ENCODE measurements around the gene MRPL41. TPM values are rescaled to one million over a fixed set of nuclear protein-coding genes. Genes with fewer than 3 reads are reported as not detected.
"Not testable (repeated sequence)": the region's sequence is repeated elsewhere in the genome, so short reads cannot be mapped to it uniquely, and the experiment has no call there.

MRPL41 gene
- 10 to 100 TPM; 39.3 to 41.0 TPM for total RNA-seq

DNA sequence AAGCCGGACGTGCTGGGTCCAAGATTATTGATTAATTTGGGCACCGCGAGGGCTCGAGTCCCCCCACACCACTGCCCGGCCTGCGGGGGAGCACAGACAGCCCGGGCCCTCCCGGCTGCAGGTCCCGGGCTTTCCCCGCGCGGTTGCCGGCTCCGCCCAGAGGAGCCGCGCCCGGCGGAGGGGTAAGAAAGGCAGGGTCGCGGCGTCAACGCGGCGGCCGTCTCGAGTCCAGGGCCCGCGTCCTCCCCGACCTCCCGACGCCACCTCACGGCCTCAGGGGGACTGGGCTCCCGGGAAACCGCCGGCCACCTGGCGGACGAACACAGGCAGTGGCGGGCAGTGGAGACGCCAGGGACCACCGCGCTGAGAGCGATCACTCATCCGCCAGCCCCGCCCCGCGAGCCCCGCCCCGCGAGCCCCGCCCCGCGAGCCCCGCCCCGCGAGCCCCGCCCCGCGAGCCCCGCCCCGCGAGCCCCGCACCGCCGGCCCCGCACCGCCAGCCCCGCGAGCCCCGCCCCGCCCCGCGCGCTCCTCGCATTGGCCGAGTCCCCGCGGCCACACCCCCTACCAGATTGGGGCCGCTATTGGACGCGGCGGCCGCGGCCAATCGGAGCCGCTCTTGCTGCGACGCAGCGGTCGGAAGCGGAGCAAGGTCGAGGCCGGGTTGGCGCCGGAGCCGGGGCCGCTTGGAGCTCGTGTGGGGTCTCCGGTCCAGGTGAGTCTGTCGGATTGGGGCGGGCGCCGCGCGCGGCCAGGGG, at the start of gene MRPL41:
Gene MRPL41 (plus strand): TSS at position 616 of the 758 bp plus-strand sequence. CDS start 203 bp downstream, outside the sequence.
- intact Hi-C loops (cut with micrococcal nuclease): loop anchor here (1.0 to 2.0 kb wide), 2 partner anchors 27 to 54 kb away; partner anchors contain the start of genes ARRDC1 and DPH7
- Mint-ChIP-seq H3K27ac (peak within 1 kb of the TSS; percentile 51), H3K9me3 (no peaks in the 10 kb centered on the region), H3K36me3 (ENCODE audit: low read depth) (peaks cover 6% of the 10 kb centered on the region), H3K27me3 (ENCODE audit: low read depth) (no peaks in the 10 kb centered on the region), H3K4me1 (ENCODE audit: low read depth) (peaks cover 20% of the 10 kb centered on the region), H3K4me3 (peak within 1 kb of the TSS; percentile 79)
- DNase-seq: peak; percentile 86
- CTCF ChIA-PET: interaction anchor here (0.7 to 1.2 kb wide), 5 partner anchors 11 to 37 kb away, joined by 3 read pairs; no protein-coding TSS in a partner anchor

- Mint-ChIP-seq H3K4me3 (no peak overlapping the region), H3K9me3 (peaks cover 7% of the 10 kb centered on the region), H3K36me3 (ENCODE audit: low read depth) (peaks cover 7% of the 10 kb centered on the region), H3K27ac (peak overlapping the region; percentile 59), H3K4me1 (ENCODE audit: low read depth) (peaks cover 5% of the 10 kb centered on the region), H3K27me3 (ENCODE audit: low read depth) (no peaks in the 10 kb centered on the region)
- no peak for DNase-seq
- CTCF ChIA-PET: no interaction called here
- intact Hi-C loops (cut with micrococcal nuclease): no loop called here
These were observed 49.4 kb upstream of the MRPL41 start for GRCh38 chr9:137502008-137502911.

- Mint-ChIP-seq H3K27me3 (ENCODE audit: low read depth) (no peaks in the 10 kb centered on the region), H3K36me3 (ENCODE audit: low read depth) (peaks cover 7% of the 10 kb centered on the region), H3K4me1 (ENCODE audit: low read depth) (peaks cover 5% of the 10 kb centered on the region), H3K27ac (no peak overlapping the region), H3K4me3 (no peak overlapping the region), H3K9me3 (peaks cover 7% of the 10 kb centered on the region)
- intact Hi-C loops (cut with micrococcal nuclease): no loop called here
- DNase-seq: no peak
- CTCF ChIA-PET: interaction anchor here (0.6 kb wide), 1 partner anchor 1903 kb away, joined by 4 read pairs; no protein-coding TSS in a partner anchor
These were observed 47.3 kb upstream of the MRPL41 start for GRCh38 chr9:137504432-137504777.

DNA sequence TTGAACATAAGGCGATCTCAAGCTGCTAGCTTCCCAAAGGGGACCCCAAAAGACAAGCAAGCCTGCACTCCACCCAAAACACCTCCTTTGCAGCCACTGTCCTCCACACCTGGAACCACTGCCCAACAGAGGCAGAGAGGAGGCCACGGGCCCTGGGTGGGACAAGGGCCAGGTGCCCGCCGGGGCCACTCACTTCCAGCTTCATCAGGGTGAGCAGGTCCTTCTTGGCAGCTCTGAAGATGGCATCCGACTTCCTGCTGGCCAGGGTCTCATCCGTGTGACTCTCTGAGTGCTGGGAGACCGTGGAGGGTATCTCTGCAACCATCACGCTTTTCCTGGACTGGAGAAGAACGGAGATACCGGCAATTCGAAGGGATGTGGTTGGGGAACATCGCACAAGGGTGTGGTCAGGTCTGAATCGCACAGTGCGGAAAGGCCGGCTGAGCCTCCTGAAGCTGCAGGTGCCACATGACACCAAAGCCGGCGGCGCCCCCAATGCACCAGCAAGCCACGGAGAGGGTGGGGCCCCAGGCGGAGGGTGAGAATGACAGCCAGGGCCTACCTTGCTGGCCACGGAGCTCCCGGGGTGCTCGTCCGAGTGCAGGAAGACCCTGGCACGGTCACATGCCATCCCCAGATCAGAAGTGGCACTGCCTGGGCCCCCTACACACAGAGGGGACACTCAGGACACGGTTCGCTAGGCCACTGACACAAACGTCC, 46.1 kb upstream of the MRPL41 start:
- CTCF ChIA-PET: interaction anchor here (0.7 kb wide), 1 partner anchor 119 kb away, joined by 3 read pairs; no protein-coding TSS in a partner anchor
- no peak overlapping the region for H3K4me3 Mint-ChIP-seq
- H3K4me1 Mint-ChIP-seq (ENCODE audit: low read depth): peaks cover 5% of the 10 kb centered on the region
- no peak overlapping the region for H3K27ac Mint-ChIP-seq
- peaks cover 7% of the 10 kb centered on the region for H3K36me3 Mint-ChIP-seq (ENCODE audit: low read depth)
- intact Hi-C loops (cut with micrococcal nuclease): no loop called here
- DNase-seq: no peak
- no peaks in the 10 kb centered on the region for H3K27me3 Mint-ChIP-seq (ENCODE audit: low read depth)
- peaks cover 7% of the 10 kb centered on the region for H3K9me3 Mint-ChIP-seq

GRCh38 chr9:137506274-137506673, 45.4 kb upstream of the MRPL41 start:
- CTCF ChIA-PET: no interaction called here
- Mint-ChIP-seq H3K36me3 (ENCODE audit: low read depth) (peaks cover 7% of the 10 kb centered on the region), H3K4me3 (no peak overlapping the region), H3K9me3 (peaks cover 7% of the 10 kb centered on the region), H3K4me1 (ENCODE audit: low read depth) (peaks cover 5% of the 10 kb centered on the region), H3K27ac (no peak overlapping the region), H3K27me3 (ENCODE audit: low read depth) (no peaks in the 10 kb centered on the region)
- intact Hi-C loops (cut with micrococcal nuclease): no loop called here
- no peak for DNase-seq

GRCh38 chr9:137506702-137507171, 44.9 kb upstream of the MRPL41 start:
- no peak overlapping the region for H3K27ac Mint-ChIP-seq
- DNase-seq: no peak
- intact Hi-C loops (cut with micrococcal nuclease): no loop called here
- H3K27me3 Mint-ChIP-seq (ENCODE audit: low read depth): no peaks in the 10 kb centered on the region
- no peak overlapping the region for H3K4me3 Mint-ChIP-seq
- H3K4me1 Mint-ChIP-seq (ENCODE audit: low read depth): peaks cover 4% of the 10 kb centered on the region
- peaks cover 5% of the 10 kb centered on the region for H3K36me3 Mint-ChIP-seq (ENCODE audit: low read depth)
- CTCF ChIA-PET: interaction anchor here (0.6 to 0.7 kb wide), 2 partner anchors 39 to 185 kb away, joined by 3 read pairs; no protein-coding TSS in a partner anchor
- H3K9me3 Mint-ChIP-seq: peaks cover 5% of the 10 kb centered on the region

- intact Hi-C loops (cut with micrococcal nuclease): no loop called here
- DNase-seq: no peak
- CTCF ChIA-PET: interaction anchor here (0.5 to 0.8 kb wide), 3 partner anchors 26 to 142 kb away, joined by 3 to 6 read pairs (median 3); no protein-coding TSS in a partner anchor
- Mint-ChIP-seq H3K36me3 (ENCODE audit: low read depth) (no peaks in the 10 kb centered on the region), H3K4me1 (ENCODE audit: low read depth) (no peaks in the 10 kb centered on the region), H3K27me3 (ENCODE audit: low read depth) (no peaks in the 10 kb centered on the region), H3K27ac (peak overlapping the region; percentile 25), H3K4me3 (no peak overlapping the region), H3K9me3 (no peaks in the 10 kb centered on the region)
These were observed 42.5 kb upstream of the MRPL41 start for GRCh38 chr9:137509198-137509597.

GRCh38 chr9:137511126-137511525, 40.6 kb upstream of the MRPL41 start:
- H3K4me1 Mint-ChIP-seq (ENCODE audit: low read depth); H3K4me3 Mint-ChIP-seq; CTCF ChIA-PET; intact Hi-C loops (cut with micrococcal nuclease); DNase-seq; H3K27ac Mint-ChIP-seq; H3K36me3 Mint-ChIP-seq (ENCODE audit: low read depth); H3K9me3 Mint-ChIP-seq; H3K27me3 Mint-ChIP-seq (ENCODE audit: low read depth): not testable (repeated sequence)

DNA sequence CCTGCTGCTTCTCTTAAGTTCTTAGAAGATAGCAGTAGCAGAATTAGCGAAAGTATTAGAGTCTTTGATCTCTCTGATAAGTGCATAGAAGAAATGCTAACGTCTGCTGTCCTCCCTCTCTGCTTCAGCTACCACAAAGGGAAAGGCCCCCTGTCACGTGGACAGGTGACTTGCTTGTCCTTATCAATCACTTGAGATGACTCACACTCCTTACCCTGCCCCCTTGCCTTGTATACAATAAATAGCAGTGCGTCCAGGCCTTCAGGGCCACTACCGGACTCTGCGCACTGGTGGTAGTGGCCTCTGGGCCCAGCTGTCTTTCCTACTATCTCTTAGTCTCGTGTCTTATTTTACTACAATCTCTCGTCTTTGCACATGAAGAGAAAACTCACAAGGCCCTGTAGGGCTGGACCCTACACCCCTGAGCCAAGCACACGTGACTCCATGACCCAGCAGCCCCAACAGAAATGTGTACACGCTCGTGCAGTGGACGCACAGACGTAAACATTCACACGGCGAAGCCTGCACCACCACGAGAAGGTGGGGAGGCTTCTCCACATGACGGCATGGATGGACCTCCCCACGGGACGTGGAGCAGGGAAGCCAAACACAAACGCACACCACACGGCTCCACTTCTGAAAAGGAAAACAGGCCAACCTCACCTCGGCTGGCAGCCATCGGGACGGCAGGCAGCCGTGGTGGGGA, 39.8 kb upstream of the MRPL41 start:
- H3K27me3 Mint-ChIP-seq (ENCODE audit: low read depth): no peaks in the 10 kb centered on the region
- no peaks in the 10 kb centered on the region for H3K9me3 Mint-ChIP-seq
- H3K4me3 Mint-ChIP-seq: no peak overlapping the region

GRCh38 chr9:137513136-137513535, 38.5 kb upstream of the MRPL41 start:
- H3K36me3 Mint-ChIP-seq (ENCODE audit: low read depth); H3K4me1 Mint-ChIP-seq (ENCODE audit: low read depth); H3K9me3 Mint-ChIP-seq; DNase-seq; intact Hi-C loops (cut with micrococcal nuclease); H3K27ac Mint-ChIP-seq; H3K27me3 Mint-ChIP-seq (ENCODE audit: low read depth); H3K4me3 Mint-ChIP-seq: not testable (repeated sequence)
- CTCF ChIA-PET: interaction anchor here (0.6 kb wide), 1 partner anchor 411 kb away, joined by 3 read pairs; no protein-coding TSS in a partner anchor

More for the DNA sequence above, 39.8 kb upstream of the MRPL41 start:
- Mint-ChIP-seq H3K27ac (no peak overlapping the region), H3K4me1 (ENCODE audit: low read depth) (no peaks in the 10 kb centered on the region), H3K36me3 (ENCODE audit: low read depth) (no peaks in the 10 kb centered on the region)
- CTCF ChIA-PET: no interaction called here
- DNase-seq: no peak
- intact Hi-C loops (cut with micrococcal nuclease): no loop called here

GRCh38 chr9:137513801-137514570, 37.7 kb upstream of the MRPL41 start:
- DNase-seq; H3K36me3 Mint-ChIP-seq (ENCODE audit: low read depth); H3K27me3 Mint-ChIP-seq (ENCODE audit: low read depth); intact Hi-C loops (cut with micrococcal nuclease); H3K9me3 Mint-ChIP-seq; CTCF ChIA-PET; H3K27ac Mint-ChIP-seq; H3K4me1 Mint-ChIP-seq (ENCODE audit: low read depth); H3K4me3 Mint-ChIP-seq: not testable (repeated sequence)
